ENCODE results near the gene ALKAL2. TPM values are rescaled to one million over a fixed set of nuclear protein-coding genes. Genes with fewer than 3 reads are reported as not detected.

The ALKAL2 gene
- total RNA-seq, 1 donor from 2014 or later: 6.7 TPM

- no peak for DNase-seq
- H3K27ac ChIP-seq: no peak overlapping the region
- ATAC-seq: no peak
- intact Hi-C loops (cut with DNase I): no loop called here
- no peak for TF ChIP-seq CTCF (IDR thresholded peaks at IDR 0.05)
- no peak overlapping the region for H3K4me3 ChIP-seq
- peaks cover 43% of the 10 kb centered on the region for H3K36me3 ChIP-seq
- H3K27me3 ChIP-seq (ENCODE audit: low read depth): peaks cover 19% of the 10 kb centered on the region
- no peaks in the 10 kb centered on the region for H3K9me3 ChIP-seq
- H3K4me1 ChIP-seq: peaks cover 28% of the 10 kb centered on the region
Observed at GRCh38 chr2:284896-285492, 2.9 kb downstream of the ALKAL2 start.

- ATAC-seq (no peak), DNase-seq (no peak)
- H3K27me3 ChIP-seq (ENCODE audit: low read depth): peaks cover 11% of the 10 kb centered on the region
- H3K27ac ChIP-seq: no peak overlapping the region
- intact Hi-C loops (cut with DNase I): no loop called here
- peaks cover 20% of the 10 kb centered on the region for H3K4me1 ChIP-seq
- no peak for TF ChIP-seq CTCF (IDR thresholded peaks at IDR 0.05)
- no peaks in the 10 kb centered on the region for H3K9me3 ChIP-seq
- H3K36me3 ChIP-seq: peaks cover 51% of the 10 kb centered on the region
- no peak overlapping the region for H3K4me3 ChIP-seq
Observed at GRCh38 chr2:283996-284794, 3.7 kb downstream of the ALKAL2 start.

DNA sequence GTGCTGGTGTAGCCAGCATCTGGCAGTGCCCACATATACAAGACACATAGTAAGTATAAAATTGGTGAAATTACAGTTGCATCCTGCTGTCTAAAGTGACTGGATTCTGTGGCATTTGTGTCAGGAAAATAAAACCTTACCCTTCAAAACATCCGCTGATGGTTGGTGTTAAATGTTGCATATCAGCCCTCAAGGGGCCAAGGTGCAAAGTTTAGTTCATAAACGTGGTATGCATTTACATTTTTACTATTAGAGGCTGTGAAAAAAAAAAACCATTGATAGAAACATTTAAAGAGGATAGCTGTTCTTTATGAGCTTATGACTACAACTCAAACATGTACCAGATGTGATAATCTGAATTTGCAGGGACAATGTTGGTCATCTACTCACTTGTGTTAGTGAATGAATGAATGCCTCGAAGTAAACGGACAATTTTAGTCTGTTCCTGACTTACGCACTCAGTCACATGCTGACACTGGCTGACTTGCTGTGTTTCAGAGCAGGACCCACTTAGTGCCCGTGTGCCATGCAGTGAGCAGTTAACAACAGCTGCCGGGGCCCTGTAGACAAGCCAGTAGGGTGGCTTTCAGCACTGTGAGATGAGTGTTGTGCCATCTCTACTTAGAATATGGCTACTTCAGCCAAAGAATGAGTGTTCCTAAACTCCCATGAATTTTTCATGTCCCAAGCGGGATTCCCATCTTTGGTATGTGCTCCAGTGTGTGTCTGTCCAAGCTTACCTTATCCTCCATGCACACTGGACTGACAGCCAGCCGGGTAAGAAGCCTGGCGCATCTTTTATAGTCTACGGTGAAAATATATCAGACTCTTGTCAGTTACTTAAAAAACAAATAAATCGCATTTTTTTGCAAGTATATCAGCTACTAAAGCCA, 5.3 kb downstream of the ALKAL2 start:
- ATAC-seq (no peak), DNase-seq (no peak)
- H3K27ac ChIP-seq: no peak overlapping the region
- no peaks in the 10 kb centered on the region for H3K9me3 ChIP-seq
- H3K4me3 ChIP-seq: no peak overlapping the region
- TF ChIP-seq CTCF (IDR thresholded peaks at IDR 0.05): no peak
- intact Hi-C loops (cut with DNase I): no loop called here
- H3K36me3 ChIP-seq: peaks cover 67% of the 10 kb centered on the region
- peaks cover 17% of the 10 kb centered on the region for H3K4me1 ChIP-seq
- no peaks in the 10 kb centered on the region for H3K27me3 ChIP-seq (ENCODE audit: low read depth)

GRCh38 chr2:281381-281780, 6.5 kb downstream of the ALKAL2 start:
- no peak for ATAC-seq
- intact Hi-C loops (cut with DNase I): no loop called here
- Histone ChIP-seq H3K9me3 (no peaks in the 10 kb centered on the region), H3K27me3 (ENCODE audit: low read depth) (no peaks in the 10 kb centered on the region), H3K27ac (no peak overlapping the region), H3K4me1 (peaks cover 10% of the 10 kb centered on the region), H3K36me3 (peaks cover 78% of the 10 kb centered on the region), H3K4me3 (no peak overlapping the region)
- no peak for TF ChIP-seq CTCF (IDR thresholded peaks at IDR 0.05)
- DNase-seq: no peak

GRCh38 chr2:280650-281110, 7.2 kb downstream of the ALKAL2 start:
- Histone ChIP-seq H3K9me3 (no peaks in the 10 kb centered on the region), H3K4me1 (peaks cover 8% of the 10 kb centered on the region), H3K4me3 (no peak overlapping the region), H3K36me3 (peaks cover 85% of the 10 kb centered on the region), H3K27me3 (ENCODE audit: low read depth) (no peaks in the 10 kb centered on the region), H3K27ac (no peak overlapping the region)
- no peak for TF ChIP-seq CTCF (IDR thresholded peaks at IDR 0.05)
- intact Hi-C loops (cut with DNase I): no loop called here
- ATAC-seq (peak in 1 of 2 donors; percentile 25), DNase-seq (no peak)

Data from lower lobe of right lung (tissue), 2 donors.